Naive thymus-derived CD4-positive, alpha-beta T cell (primary cell): ENCODE data around the gene CFAP69. TPM values are rescaled to one million over a fixed set of nuclear protein-coding genes. Genes with fewer than 3 reads are reported as not detected.
A peak's percentile ranks its signal among the peaks of the same experiment; 100 is the strongest.
"Not testable (repeated sequence)": the region's sequence is repeated elsewhere in the genome, so short reads cannot be mapped to it uniquely, and the experiment has no call there.

ENCODE experiments used
- ATAC-seq: fragments of 150-1000 bp; cut with Tn5 transposase; 2 replicates; pipeline ENCODE4 v1.10.0; 2021; ENCODE audit warnings: mild to moderate bottlenecking, moderate library complexity
- CTCF ChIA-PET: fragments of 350-600 bp; sonication (Branson Sonifier 250); formaldehyde crosslinking; loops from one replicate; lab custom pipeline; 2021; ENCODE audit warnings: antibody characterized with exemption; lab: Charles Lee
- POLR2A ChIA-PET: fragments of 350-600 bp; sonication (Branson Sonifier 250); formaldehyde crosslinking; loops from one replicate; lab custom pipeline; 2021; ENCODE audit warnings: antibody characterized with exemption, inconsistent platforms; lab: Charles Lee
- DNase-seq, 9 donors: peaks; one replicate each; pipeline versions ENCODE4 v3.0.0 to v3.0.0-alpha.2; 2020 to 2022; ENCODE audit warnings: mixed read lengths in 1 of 9
- H3K27ac ChIP-seq: one replicate; pipeline ENCODE4 v1.7.0; 2013; ENCODE audit warnings: mild to moderate bottlenecking, low read depth, low read length, moderate library complexity
- H3K27me3 ChIP-seq, 2 donors: one replicate each; pipeline ENCODE4 v1.7.0; 2013; ENCODE audit warnings: low read length in 2 of 2, mild to moderate bottlenecking in 2 of 2, moderate library complexity in 2 of 2; ENCODE audit not compliant: control insufficient read depth in 2 of 2, insufficient read depth in 2 of 2
- H3K36me3 ChIP-seq, 3 experiments: 1 replicate in 2 of 3; 2 replicates in 1 of 3; pipeline ENCODE4 v1.7.0; 2013; ENCODE audit warnings: low read length in 3 of 3, mild to moderate bottlenecking in 3 of 3, moderate library complexity in 1 of 3; ENCODE audit not compliant: insufficient read depth in 3 of 3, control insufficient read depth in 2 of 3
- H3K4me1 ChIP-seq, 2 donors: one replicate each; pipeline ENCODE4 v1.7.0; 2013; ENCODE audit warnings: low read length in 2 of 2, mild to moderate bottlenecking in 2 of 2, moderate library complexity in 1 of 2; ENCODE audit not compliant: control insufficient read depth in 2 of 2, insufficient read depth in 2 of 2
- H3K4me3 ChIP-seq: 2 replicates; pipeline ENCODE4 v1.7.0; 2013; ENCODE audit warnings: mild to moderate bottlenecking, low read length
- H3K9me3 ChIP-seq, 3 experiments: 1 replicate in 2 of 3; 2 replicates in 1 of 3; pipeline ENCODE4 v1.7.0; 2013; ENCODE audit warnings: low read length in 3 of 3; ENCODE audit not compliant: control insufficient read depth in 2 of 3
- H3K27ac Mint-ChIP-seq, 9 donors: one replicate each; pipeline ENCODE4 v1.8.0; 2020 to 2022; ENCODE audit warnings: mixed read lengths in 9 of 9, mild to moderate bottlenecking in 8 of 9, moderate library complexity in 5 of 9, inconsistent platforms in 2 of 9
- H3K27me3 Mint-ChIP-seq, 5 donors: one replicate each; pipeline ENCODE4 v1.8.0; 2021 to 2022; ENCODE audit warnings: mixed read lengths in 5 of 5, mild to moderate bottlenecking in 1 of 5
- H3K36me3 Mint-ChIP-seq, 5 donors: one replicate each; pipeline ENCODE4 v1.8.0; 2020 to 2022; ENCODE audit warnings: mixed read lengths in 5 of 5, mild to moderate bottlenecking in 3 of 5, inconsistent platforms in 1 of 5
- H3K4me1 Mint-ChIP-seq, 7 donors: one replicate each; pipeline ENCODE4 v1.8.0; 2020 to 2022; ENCODE audit warnings: mixed read lengths in 7 of 7, mild to moderate bottlenecking in 3 of 7, inconsistent platforms in 1 of 7
- H3K4me3 Mint-ChIP-seq, 10 donors: one replicate each; pipeline ENCODE4 v1.8.0; 2020 to 2022; ENCODE audit warnings: mild to moderate bottlenecking in 10 of 10, mixed read lengths in 10 of 10, moderate library complexity in 6 of 10, inconsistent platforms in 2 of 10
- H3K9me3 Mint-ChIP-seq, 11 donors: one replicate each; pipeline ENCODE4 v1.8.0; 2020 to 2022; ENCODE audit warnings: mixed read lengths in 11 of 11, mild to moderate bottlenecking in 4 of 11, inconsistent platforms in 1 of 11, moderate library complexity in 1 of 11
- intact Hi-C, 2 donors: fragments of 100-400 bp; cut with micrococcal nuclease; formaldehyde crosslinking; loops; one replicate each; pipeline ENCODE4 v1.15.1; 2023
- polyA plus RNA-seq, 2 donors: library from polyadenylated mRNA; unstranded; fragments of 300-500 nt; fragmentation: Illumina TruSeq; gene quantifications; one replicate each; pipeline ENCODE4 v1.2.3, GENCODE V29; 2021
- total RNA-seq, 6 experiments: library from RNA in 5 of 6; stranded (reverse) in 5 of 6; gene quantifications; 1 replicate in 5 of 6; 2 replicates in 1 of 6; pipeline ENCODE4 v1.2.3 and lab custom pipeline; 2021 to 2026

The CFAP69 gene
- total and polyA plus RNA-seq, 7 experiments from 2014 or later = 0.30 to 0.80 TPM; not detected in 5

GRCh38 chr7:90322837-90323236 lies 77.9 kb downstream of the CFAP69 start:
- Histone ChIP-seq H3K27ac (no peak overlapping the region), H3K27me3 (peaks cover 0 to 10% of the 10 kb centered on the region in 2 donors), H3K4me3 (no peak overlapping the region), H3K9me3 (no peaks in the 10 kb centered on the region), H3K4me1 (no peaks in the 10 kb centered on the region), H3K36me3 (no peaks in the 10 kb centered on the region)
- Mint-ChIP-seq H3K36me3 (peaks cover 0 to 4% (median 0%) of the 10 kb centered on the region in 5 donors), H3K27me3 (peaks cover 47 to 54% (median 49%) of the 10 kb centered on the region in 5 donors), H3K4me1 (peaks cover 9 to 18% (median 15%) of the 10 kb centered on the region in 7 donors), H3K9me3 (no peaks in the 10 kb centered on the region), H3K4me3 (no peak overlapping the region), H3K27ac (no peak overlapping the region)
- DNase-seq = no peak
- ChIA-PET CTCF (no interaction called here), POLR2A (no interaction called here)
- ATAC-seq = no peak
- intact Hi-C loops = no loop called here

GRCh38 chr7:90326500-90326899 lies 81.5 kb downstream of the CFAP69 start:
- H3K27me3 Mint-ChIP-seq = peaks cover 19 to 37% (median 20%) of the 10 kb centered on the region in 5 donors
- no peaks in the 10 kb centered on the region for H3K9me3 Mint-ChIP-seq
- no peaks in the 10 kb centered on the region for H3K36me3 ChIP-seq
- no peak overlapping the region for H3K4me3 ChIP-seq
- CTCF ChIA-PET = no interaction called here
- H3K4me1 Mint-ChIP-seq = peaks cover under 1 to 7% (median 3%) of the 10 kb centered on the region in 7 donors
- no peaks in the 10 kb centered on the region for H3K9me3 ChIP-seq
- no peak for DNase-seq
- POLR2A ChIA-PET = no interaction called here
- peaks cover 0 to 10% of the 10 kb centered on the region in 2 donors for H3K27me3 ChIP-seq
- no peaks in the 10 kb centered on the region for H3K36me3 Mint-ChIP-seq
- no peak overlapping the region for H3K4me3 Mint-ChIP-seq
- H3K27ac ChIP-seq = no peak overlapping the region
- no peak overlapping the region for H3K27ac Mint-ChIP-seq
- H3K4me1 ChIP-seq = no peaks in the 10 kb centered on the region
- no peak for ATAC-seq
- intact Hi-C loops = no loop called here

GRCh38 chr7:90334193-90334843 lies 89.3 kb downstream of the CFAP69 start:
- peak overlapping the region in 1 of 9 donors; percentile 28 for H3K27ac Mint-ChIP-seq
- Histone ChIP-seq H3K27me3 (no peaks in the 10 kb centered on the region), H3K9me3 (no peaks in the 10 kb centered on the region), H3K4me3 (no peak overlapping the region), H3K4me1 (no peaks in the 10 kb centered on the region), H3K36me3 (no peaks in the 10 kb centered on the region), H3K27ac (no peak overlapping the region)
- intact Hi-C loops = no loop called here
- no peak overlapping the region for H3K4me3 Mint-ChIP-seq
- peaks cover 5 to 8% (median 5%) of the 10 kb centered on the region in 5 donors for H3K27me3 Mint-ChIP-seq
- ChIA-PET CTCF (no interaction called here), POLR2A (no interaction called here)
- ATAC-seq = no peak
- DNase-seq = no peak
- peaks cover 0 to 4% (median 0%) of the 10 kb centered on the region in 11 donors for H3K9me3 Mint-ChIP-seq
- no peaks in the 10 kb centered on the region for H3K36me3 Mint-ChIP-seq
- H3K4me1 Mint-ChIP-seq = no peaks in the 10 kb centered on the region

DNA sequence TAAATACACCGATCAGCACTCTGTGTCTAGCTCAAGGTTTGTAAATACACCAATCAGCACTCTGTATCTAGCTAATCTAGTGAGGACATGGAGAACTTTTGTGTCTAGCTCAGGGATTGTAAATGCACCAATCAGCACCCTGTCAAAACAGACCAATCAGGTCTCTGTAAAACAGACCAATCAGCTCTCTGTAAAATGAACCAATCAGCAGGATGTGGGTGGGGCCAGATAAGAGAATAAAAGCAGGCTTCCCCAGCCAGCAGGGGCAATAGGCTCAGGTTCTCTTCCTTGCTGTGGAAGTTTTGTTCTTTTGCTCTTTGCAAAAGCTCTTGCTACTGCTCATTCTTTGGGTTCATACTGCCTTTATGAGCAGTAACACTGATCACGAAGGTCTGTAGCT lies 90.0 kb downstream of the CFAP69 start:
- H3K27ac Mint-ChIP-seq, intact Hi-C loops, H3K36me3 Mint-ChIP-seq, H3K27me3 Mint-ChIP-seq, H3K36me3 ChIP-seq, DNase-seq, H3K4me1 Mint-ChIP-seq, H3K9me3 Mint-ChIP-seq, H3K4me3 ChIP-seq, CTCF ChIA-PET, H3K27me3 ChIP-seq, H3K9me3 ChIP-seq, H3K4me3 Mint-ChIP-seq, H3K27ac ChIP-seq, H3K4me1 ChIP-seq, ATAC-seq: not testable (repeated sequence)
- POLR2A ChIA-PET = interaction anchor here (1.6 kb wide), 1 partner anchor 11 kb away, joined by 4 read pairs; the partner anchor contains the start of gene GTPBP10

DNA sequence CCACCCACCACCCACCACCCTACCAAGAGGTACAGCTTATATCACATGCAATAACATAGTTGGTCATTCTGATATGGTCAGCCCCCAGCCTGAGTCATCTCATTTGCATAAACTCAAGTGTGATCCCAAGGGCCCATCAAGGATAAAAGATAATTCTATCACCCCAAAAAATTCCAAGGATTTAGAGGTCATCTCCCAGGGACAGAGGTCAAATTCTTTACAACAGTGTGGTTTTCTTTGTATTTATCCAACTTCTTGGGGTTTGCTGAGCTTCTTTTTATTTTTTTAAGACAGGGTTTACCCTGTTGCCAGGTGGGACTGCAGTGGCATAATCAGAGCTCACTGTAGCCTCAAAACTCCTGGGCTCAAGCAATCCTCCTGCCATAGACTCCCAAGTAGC lies 92.1 kb downstream of the CFAP69 start:
- no peak for ATAC-seq
- no peak overlapping the region for H3K4me3 Mint-ChIP-seq
- peaks cover 3 to 5% (median 5%) of the 10 kb centered on the region in 5 donors for H3K27me3 Mint-ChIP-seq
- H3K27ac ChIP-seq = no peak overlapping the region
- no peaks in the 10 kb centered on the region for H3K36me3 Mint-ChIP-seq
- no peak overlapping the region for H3K4me3 ChIP-seq
- peaks cover 0 to 4% (median 0%) of the 10 kb centered on the region in 11 donors for H3K9me3 Mint-ChIP-seq
- intact Hi-C loops = no loop called here
- H3K36me3 ChIP-seq = no peaks in the 10 kb centered on the region
- ChIA-PET CTCF (no interaction called here), POLR2A (no interaction called here)
- H3K27me3 ChIP-seq = no peaks in the 10 kb centered on the region
- H3K4me1 ChIP-seq = no peaks in the 10 kb centered on the region
- no peak for DNase-seq
- H3K9me3 ChIP-seq = no peaks in the 10 kb centered on the region
- no peak overlapping the region for H3K27ac Mint-ChIP-seq
- no peaks in the 10 kb centered on the region for H3K4me1 Mint-ChIP-seq

- ChIA-PET POLR2A (no interaction called here), CTCF (no interaction called here)
- Histone ChIP-seq H3K27me3 (no peaks in the 10 kb centered on the region), H3K4me1 (peaks cover 13 to 23% of the 10 kb centered on the region in 2 donors), H3K4me3 (no peak overlapping the region), H3K36me3 (no peaks in the 10 kb centered on the region), H3K9me3 (no peaks in the 10 kb centered on the region), H3K27ac (peak overlapping the region; percentile 95)
- H3K4me1 Mint-ChIP-seq = peaks cover 21 to 54% (median 42%) of the 10 kb centered on the region in 7 donors
- peaks cover 0 to 2% (median 0%) of the 10 kb centered on the region in 5 donors for H3K27me3 Mint-ChIP-seq
- intact Hi-C loops = loop anchor here (5.0 to 10.0 kb wide), 3 partner anchors 740 to 1902 kb away; partner anchors contain the start of genes AKAP9 (in 2 of the 2), ANKIB1 (in 1 of the 2) and KRIT1 (in 1 of the 2)
- peaks cover 0 to 5% (median 0%) of the 10 kb centered on the region in 11 donors for H3K9me3 Mint-ChIP-seq
- DNase-seq (no peak), ATAC-seq (no peak)
- H3K4me3 Mint-ChIP-seq = peak overlapping the region; percentile 93 to 99 (median 98)
- H3K27ac Mint-ChIP-seq = peak overlapping the region; percentile 96 to 100 (median 99)
- H3K36me3 Mint-ChIP-seq = peaks cover 5 to 17% (median 16%) of the 10 kb centered on the region in 5 donors
Observed at GRCh38 chr7:90345016-90345415, 100.0 kb downstream of the CFAP69 start.
